Measurements from ENCODE around the gene SNX9.
"Not testable (repeated sequence)": the region's sequence is repeated elsewhere in the genome, so short reads cannot be mapped to it uniquely, and the experiment has no call there.

SNX9 gene

DNA sequence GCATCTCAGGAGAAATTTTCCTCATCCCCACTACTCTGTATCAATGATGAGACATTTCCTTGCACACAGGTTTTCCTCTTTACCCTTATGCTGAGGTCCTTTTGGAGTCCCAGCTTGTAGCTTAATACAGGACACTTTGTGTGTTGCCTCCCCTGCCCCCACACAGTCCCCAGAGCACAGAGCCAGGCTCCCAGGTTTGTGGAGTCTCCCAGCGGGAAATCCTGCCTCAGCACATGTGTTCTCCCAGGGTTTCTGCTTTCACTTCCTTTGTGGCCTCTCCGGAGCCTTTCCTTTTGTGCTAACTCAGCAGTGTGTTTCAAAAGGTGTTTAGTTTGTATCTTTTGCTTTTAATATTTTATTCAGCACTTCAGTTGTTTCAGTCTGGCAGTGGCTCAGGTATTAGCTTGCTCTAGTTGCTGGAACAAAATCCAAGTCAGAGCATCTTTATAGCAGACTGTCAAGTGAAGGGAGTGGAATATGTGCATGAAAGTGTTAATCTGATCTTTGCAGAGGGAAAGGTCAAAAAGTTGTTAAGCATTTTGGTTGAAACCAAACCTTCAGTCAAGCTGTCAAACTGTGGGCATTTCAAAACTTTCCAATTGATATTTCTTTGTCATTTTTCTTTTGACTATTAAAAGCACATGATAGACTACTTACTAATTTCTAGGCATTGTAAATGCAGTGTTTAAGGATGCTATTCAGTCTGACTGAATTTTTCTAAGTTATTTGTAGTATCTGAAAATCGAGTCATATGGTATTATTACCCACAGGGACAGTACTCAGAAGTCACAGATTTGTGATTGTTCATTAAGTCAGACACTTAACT lies 8.6 kb downstream of the SNX9 start:
- peak; percentile 51 for DNase-seq (ENCODE audit: low spot score)

DNA sequence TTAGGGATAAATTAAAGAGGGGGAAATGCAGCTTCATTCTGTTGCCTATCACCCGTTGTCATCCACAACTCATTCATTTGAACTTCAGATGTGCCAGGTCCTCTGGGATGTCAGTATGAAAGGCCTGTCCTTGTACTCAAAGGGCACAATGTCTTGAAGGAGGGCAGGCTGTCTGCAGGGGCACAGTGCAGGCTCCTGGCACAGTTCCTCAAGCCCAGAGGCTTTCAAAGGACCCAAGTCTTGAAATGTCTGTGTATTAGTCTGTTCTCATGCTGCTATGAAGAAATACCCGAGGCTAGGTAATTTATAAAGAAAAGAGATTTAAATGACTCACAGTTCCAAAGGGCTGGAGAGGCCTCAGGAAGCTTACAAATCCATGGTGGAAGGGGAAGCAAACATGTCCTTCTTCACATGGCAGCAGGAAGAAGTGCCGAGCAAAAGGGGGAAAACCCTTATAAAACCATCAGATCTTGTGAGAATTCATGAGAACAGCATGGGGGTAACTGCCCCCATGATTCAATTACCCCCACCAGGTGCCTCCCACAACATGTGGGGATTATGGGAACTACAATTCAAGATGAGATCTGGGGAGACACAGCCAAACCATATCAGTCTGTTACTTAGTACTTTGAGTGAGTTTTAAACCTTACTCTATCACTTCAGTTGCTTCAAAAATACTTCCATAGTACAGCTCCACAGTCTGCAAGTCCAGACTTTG lies 9.4 kb downstream of the SNX9 start:
- DNase-seq (ENCODE audit: low spot score) = no peak

DNA sequence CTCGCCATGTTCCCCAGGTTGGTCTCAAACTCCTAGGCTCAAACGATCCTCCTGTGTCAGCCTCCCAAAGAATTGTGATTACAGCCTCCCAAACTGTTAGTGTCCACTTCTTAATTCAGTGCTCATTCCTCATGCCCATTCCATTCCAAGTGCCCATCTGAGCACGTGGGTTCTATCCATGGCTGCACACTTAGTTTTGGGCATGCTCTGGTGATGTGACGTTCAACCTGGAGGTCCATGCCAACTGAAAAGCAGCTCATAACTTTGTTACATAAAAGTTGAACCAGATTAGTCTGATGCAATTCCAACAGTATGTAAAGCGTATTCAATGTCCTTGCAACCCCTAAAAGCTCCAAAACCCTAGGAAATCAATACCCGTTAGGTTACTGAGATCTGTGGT lies 11.5 kb downstream of the SNX9 start:
- DNase-seq (ENCODE audit: low spot score) = no peak

DNA sequence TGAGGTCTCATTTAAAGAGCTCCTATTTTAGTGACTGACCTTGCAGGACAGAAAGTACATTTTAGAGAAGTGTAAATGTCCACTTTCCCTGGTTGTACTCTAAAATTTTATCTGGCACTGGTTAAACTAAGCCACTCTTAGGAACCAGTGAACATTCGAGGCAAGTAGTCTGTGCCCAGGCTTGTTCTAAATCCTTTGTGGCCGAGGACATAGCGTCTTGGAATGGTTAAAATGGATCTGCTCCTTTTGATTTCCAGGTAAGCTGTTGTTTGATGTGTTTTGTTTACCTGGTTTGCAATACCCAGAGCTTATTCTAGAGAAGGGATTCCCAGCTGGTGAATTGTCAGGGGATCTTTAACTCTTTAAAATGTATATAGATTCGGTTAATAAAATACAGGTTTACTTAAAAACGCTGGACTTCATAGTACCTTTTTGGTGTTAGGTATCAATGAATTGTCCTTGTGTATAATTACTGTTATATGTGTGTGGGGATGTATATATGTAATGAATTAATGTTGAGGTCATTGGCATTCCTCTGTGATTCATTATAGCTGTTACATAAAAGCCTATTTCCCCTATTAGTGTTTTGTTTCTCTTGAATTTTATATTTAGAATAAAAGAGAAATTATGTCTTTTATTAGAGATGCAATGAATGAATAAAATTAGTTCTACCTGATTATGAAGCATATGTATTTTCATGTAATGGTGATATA lies 15.8 kb downstream of the SNX9 start:
- DNase-seq (ENCODE audit: low spot score) = no peak

DNA sequence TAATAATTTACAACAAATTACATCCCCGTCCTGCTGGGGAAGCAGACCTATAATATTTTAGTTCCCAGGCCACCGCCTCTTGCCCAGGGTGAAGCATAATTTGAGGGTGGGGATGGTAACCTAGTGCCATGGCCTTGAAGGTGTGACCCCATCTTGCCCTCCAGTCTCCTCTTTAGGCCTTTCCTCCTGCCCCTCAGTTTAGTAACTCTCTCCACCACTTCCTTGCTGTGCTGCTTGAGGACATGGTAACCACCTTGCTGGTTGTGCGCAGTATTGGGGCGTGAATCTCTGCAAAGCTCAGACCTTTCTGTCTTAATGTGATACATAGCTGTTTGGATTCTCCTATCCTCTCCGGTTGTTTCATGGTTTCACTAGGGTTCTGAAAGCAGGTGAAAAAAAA lies 16.6 kb downstream of the SNX9 start:
- no peak for DNase-seq (ENCODE audit: low spot score)

DNA sequence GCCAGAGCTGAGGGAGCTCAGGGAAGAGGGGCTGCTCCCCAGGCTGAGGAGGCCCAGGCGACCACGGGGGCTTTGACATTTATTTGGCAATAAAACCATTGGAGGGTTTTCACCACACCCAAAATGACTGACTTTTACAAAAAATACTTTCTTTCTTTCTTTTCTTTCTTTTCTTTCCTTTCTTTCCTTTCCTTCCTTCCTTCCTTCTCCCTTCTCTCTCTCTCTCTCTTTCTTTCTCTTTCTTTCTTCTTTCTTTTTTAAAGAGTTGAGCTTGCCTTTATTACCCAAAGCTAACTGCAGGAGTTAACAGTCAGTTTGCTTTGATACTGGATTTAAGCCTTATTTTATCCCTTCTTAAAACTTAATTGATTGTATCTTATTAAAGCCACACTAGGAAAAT lies 17.2 kb downstream of the SNX9 start:
- DNase-seq (ENCODE audit: low spot score) = no peak

DNA sequence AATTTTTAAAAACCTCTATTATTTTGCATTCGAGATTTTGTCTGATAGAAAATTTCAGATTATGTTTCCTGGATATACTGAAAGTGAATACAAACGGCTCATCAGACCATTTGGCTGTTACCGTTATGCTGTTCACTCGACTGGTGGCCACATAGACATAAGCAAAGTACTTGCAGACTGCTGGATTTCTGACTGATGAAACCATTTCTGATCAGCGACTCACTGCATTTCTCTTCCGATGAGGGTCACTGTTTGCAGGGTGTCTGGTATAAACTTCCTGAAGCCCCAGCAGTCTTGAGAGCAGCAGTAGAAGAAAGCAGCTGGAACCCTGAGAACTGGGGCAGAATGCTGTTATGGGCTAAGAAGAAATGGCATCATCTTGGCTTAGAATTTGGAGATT lies 17.7 kb downstream of the SNX9 start:
- no peak for DNase-seq (ENCODE audit: low spot score)

DNA sequence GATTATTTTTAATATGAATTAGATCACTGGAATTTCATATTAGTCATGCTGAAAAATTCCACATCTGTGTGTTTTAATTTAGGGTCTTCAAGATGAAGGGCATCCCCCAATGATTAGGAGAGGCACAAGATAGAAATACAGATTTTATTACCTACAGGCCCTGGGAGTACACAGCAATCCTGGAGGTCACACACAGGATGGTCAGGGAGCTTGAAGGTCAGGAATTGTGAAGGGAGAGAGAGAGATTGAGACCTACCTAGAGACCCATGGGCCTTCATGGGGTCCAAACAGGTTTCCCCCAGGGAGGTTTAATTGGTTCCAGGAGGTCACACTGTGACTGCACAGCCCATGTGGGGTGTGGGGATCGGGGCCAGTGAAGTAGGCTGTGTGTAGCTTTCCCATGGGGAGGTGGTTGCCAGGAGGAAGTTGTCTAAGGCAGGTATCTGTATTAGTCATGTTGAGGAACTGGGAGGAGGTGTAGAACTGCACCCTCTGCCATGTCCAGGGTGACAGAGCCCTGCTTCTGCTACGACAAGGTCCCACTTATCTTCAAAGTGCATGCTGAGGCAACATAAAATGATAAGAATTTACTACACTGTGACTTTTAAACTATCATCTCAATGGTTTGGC lies 18.3 kb downstream of the SNX9 start:
- no peak for DNase-seq (ENCODE audit: low spot score)

DNA sequence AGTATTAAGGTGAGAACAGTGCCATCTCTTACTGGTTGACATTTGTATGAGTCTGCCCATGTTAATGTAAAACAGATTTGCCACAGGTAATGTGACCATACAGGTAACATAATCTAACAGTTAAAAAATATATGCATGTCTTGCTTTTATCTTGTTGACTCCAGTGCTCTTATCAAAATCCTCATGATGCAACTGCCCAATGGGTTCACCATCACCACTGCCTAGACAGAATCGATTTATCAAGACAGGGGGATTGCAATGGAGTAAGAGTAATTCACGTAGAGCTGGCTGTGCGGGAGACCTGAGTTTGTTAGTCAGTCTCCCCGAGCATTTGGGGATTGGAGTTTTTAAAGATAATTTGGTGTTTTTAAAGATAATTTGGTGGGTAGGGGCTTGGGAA lies 19.2 kb downstream of the SNX9 start:
- no peak for DNase-seq (ENCODE audit: low spot score)

DNA sequence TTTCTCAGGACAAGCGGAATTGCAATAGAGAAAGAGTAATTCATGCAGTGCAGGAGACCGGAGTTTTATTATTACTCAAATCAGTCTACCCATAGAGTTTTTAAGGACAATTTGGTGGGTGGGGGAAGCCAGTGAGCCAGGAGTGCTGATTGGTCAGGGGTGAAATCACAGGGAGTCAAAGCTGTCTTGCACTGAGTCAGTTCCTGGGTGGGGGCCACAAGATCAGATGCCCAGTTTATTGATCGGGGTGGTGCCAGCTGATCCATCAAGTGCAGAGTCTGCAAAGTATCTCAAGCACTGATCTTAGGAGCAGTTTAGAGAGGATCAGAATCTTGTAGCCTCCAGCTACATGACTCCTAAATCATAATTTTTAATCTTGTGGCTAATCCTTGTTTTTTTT lies 21.1 kb downstream of the SNX9 start:
- not testable (repeated sequence) for DNase-seq (ENCODE audit: low spot score)

DNA sequence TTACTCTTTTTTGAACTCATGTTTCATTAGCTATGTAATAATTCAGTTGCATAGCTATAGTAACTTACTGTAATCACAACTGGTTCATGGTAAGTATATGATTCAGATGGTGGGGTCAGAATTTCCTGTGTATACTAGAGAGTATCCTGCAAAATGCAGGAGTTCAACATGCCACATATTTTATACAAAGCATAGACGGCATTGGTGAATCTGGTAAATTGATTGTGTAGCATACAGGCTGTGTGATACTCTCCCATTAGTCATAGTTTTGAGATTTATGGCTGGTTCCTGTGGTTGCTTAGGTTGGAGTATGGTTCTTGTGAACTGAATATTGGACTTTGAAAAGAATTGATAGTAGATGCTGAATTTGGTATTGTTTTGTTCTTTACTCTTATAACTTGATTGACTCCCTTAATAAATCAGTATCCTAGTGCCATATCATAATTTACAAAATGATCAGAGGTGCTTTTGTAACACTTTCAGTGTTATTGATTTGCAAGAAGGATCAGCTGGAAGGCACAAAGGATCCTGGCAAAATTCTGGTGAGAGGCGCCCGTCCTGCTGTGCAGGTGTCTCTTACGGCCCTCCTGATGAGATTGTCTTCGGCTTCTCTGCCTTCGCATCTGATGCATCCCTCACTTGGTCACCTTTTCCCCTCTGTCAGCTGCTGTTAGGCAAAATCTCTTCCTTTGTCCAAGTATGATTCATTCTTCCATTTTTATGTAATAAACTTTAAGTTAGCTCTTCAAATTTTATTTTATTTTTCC lies 22.6 kb downstream of the SNX9 start:
- DNase-seq (ENCODE audit: low spot score) = no peak

DNA sequence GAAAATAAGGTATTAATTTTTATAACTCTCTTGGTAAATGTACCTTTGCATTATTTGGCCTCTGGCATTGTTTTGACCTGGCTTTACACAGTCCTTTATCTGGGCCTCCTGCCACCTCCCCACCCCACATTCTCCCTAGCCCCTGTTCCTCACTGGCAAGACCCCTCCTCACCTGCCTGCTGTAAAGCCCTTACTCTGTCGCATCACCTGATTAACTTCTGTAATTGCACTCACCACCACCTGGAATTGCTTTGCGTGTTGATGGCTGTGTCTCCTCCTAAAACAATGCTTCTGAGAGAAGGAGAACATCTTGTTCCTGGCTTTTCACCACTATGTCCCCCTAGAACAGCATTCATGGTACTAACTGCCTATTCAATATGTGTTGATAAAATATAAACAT lies 24.8 kb downstream of the SNX9 start:
- no peak for DNase-seq (ENCODE audit: low spot score)

DNA sequence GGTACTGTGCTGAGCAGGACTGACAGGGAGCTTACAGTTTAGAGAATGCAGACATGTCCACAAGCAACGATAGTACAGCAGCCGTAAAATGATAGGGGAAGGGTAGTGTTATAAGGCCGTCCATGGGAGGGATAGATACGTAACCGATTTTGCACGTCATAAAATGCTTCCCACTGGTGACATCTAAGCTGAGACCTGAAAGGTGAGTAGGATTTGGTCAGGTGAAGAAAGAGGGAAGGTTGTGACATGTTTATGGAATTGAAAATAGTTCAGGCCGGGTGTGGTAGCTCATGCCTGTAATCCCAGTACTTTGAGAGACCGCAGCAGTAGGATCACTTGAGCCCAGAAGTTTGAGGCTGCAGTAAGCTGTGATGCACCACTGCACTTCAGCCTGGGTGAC lies 25.6 kb downstream of the SNX9 start:
- no peak for DNase-seq (ENCODE audit: low spot score)

DNA sequence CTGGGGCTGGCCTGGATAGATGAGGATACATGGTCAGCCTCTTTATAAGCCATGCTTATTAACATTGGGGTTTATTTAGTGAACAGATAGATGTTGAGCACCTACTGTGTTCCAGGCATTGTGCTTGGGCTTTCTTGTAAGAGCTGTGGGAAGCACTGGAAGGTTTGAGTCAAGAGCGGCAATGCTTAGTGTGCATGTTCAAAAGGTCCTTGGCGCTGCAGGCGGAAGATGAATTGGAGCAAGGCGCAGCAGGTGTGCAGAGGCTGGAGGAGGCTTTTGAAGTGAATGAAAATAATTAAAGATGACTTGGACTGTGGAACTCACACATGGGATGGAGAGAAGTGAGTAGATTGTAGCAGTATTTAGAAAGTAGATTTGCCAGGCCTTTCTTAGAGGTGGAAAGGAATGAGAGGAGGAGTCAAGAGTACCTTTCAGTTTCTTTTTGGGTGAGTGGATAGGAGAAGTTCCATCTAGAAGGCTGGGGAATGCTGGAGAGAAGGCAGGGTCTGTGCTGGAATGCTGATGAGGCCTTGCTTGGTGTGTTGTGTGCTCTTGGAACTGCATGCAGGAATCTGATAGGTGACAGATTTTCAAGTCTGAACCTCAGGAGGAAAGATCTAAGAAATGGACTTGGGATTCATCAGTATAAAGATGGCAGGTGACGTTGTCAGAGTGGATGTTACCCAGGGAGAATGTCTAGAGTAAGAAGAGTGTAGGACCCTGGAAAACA lies 26.4 kb downstream of the SNX9 start:
- no peak for DNase-seq (ENCODE audit: low spot score)

DNA sequence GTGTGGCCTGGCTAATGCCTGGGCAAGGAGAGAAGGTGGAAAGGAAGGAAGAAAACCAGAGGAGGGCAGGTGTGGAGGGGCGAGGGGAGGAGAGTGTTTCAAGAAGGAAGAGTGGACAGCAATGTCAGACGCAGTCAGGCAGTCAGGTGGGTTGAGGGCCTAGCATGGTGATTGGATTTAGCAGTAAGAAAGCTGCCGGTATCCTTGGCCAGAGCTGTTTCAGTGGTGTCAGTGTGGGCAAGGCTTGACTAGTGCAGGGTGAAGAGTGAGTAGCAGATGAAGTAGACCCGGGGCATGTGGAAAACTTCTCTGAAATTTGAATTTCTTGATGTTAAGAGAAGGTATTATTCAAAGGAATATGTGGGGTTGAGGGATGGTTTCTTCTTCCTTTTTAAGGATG lies 27.0 kb downstream of the SNX9 start:
- DNase-seq (ENCODE audit: low spot score) = no peak

DNA sequence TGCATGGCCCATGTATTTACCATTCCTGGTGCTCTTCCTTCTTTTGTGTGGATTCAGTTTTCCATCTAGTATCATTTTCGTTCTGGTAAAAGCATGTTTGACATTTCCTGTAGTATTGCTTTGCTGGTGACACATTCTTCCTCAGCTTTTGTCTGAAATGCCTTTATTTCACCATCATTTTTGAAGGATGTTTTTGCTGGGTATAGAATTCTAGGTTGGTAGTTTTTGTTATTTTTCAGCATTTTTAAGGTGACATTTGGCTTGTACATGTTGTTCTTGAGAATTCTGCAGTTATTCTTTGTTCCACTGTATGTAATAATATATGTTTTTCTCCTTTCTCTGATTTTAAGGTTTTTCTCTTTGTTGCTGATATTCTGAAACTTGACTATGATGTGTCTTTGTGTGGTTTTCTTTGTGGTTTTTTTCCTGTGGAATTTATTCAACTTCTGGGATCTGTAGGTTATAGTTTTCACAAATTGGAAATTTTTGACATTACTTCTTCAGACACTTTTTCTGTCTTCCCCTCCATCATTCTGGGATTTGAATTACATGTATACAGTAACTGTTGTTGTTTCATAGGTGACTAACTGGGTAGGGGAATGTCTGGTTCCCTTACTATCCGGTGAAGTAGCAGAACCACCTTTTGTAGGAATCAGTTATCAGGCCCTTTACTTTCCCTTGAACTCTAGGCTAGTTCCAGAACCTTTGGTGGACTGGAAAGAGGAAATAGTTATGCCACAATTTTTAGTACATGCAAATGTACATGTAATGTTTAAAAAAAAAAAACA lies 30.2 kb downstream of the SNX9 start:
- no peak for DNase-seq (ENCODE audit: low spot score)

DNA sequence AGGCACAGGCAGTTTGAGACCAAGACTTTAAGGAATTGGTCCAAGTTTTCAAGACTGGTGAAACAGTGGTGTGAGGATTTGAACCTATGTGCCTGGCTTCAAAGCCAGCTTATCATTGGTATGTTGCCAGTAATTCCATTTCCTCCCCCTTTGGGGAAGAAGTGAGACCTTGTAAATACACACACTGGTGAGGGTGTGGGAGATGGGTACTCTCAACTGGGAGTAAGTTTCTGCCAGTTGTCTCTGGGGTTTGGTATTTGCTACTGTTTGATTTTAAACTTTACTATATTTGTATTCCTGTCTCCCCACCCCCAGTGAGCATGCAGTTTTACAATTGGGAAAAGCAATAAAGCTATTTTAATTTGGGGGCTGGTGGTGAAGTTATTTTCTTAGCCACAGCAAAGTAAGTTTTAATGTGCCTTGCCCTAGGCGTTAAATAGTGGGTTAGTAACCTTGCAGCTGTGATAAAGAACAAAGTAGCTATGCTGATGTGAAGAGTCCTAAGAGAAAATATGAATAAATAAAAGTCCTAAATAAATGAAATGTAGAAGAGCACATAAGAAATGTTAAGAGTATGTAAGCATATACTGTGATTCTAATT lies 31.0 kb downstream of the SNX9 start:
- DNase-seq (ENCODE audit: low spot score) = no peak

DNA sequence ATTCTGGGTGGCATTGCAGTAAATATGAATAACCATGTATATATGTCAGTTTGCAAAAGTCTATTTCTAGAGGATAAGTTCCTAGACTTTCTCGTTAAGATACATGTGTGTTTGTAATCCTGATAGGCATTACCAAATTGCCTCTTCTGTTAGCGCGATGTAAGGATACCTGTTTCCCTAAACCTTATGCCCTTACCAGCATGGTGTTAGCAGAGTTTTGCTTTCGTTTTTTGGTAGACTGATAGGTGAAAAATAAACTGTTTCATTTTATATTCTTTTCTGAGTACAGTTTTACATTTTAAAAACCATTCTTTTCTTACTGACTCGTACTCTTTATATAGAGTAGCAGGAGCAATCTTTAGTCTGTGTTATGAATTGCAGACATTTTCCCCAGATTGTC lies 32.3 kb downstream of the SNX9 start:
- no peak for DNase-seq (ENCODE audit: low spot score)

DNA sequence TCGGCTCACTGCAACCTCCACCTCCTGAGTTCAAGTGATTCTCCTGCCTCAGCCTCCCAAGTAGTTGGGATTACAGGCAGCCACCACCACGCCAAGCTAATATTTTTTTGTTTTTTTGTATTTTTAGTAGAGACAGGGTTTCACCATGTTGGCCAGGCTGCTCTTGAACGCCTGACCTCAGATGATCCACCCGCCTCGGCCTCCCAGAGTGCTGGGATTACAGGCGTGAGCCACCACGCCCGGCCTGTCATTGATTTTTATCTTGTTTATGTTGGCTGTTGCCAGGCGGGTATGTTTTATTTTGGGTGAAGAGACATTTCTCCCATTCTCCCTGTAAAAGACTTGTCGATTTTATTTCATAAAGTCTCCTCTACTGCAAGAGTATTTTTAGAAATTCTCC lies 32.8 kb downstream of the SNX9 start:
- DNase-seq (ENCODE audit: low spot score) = not testable (repeated sequence)

DNA sequence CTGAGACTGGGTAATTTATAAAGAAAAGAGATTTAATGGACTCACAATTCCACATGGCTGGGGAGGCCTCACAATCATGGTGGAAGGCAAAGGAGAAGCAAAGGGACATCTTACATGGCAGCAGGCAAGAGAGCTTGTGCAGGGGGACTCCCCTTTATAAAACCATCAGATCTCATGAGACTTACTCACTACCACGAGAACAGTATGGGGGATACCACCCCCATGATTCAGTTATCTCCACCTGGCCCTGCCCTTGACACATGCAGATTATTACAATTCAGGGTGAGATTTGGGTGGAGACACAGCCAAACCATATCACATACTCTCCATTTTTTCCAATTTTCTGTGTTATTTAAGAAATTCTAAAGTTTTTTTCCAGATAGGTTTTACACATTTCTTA lies 35.6 kb downstream of the SNX9 start:
- DNase-seq (ENCODE audit: low spot score) = not testable (repeated sequence)
